Muscle of back (tissue), 13 donors: Measurements from ENCODE around the gene ANGPTL5. TPM values are rescaled to one million over a fixed set of nuclear protein-coding genes. Genes with fewer than 3 reads are reported as not detected.
A peak's percentile ranks its signal among the peaks of the same experiment; 100 is the strongest.
"Not testable (repeated sequence)": the region's sequence is repeated elsewhere in the genome, so short reads cannot be mapped to it uniquely, and the experiment has no call there.

Experiments
- DNase-seq, 3 donors: peaks; one replicate each; pipeline versions ENCODE4 v3.0.0 to v3.0.0-alpha.2; 2013
- long read RNA-seq, 9 donors: transcript quantifications; one replicate each; lab custom pipeline, GENCODE V29; 2026
- polyA plus RNA-seq, 10 donors: library from polyadenylated mRNA; unstranded; fragments of 120-200 nt; gene quantifications; one replicate each; pipeline ENCODE4 v1.2.1, GENCODE V29; 2013; ENCODE audit not compliant: insufficient read length in 10 of 10

The ANGPTL5 gene
- polyA plus RNA-seq = 1 to 10 TPM in 6 of 10 donors, under 1 TPM in 4; 0.14 to 5.3 (median 2.1) TPM
- long read RNA-seq, donor 1 = 0 reads
- long read RNA-seq, donor 2 = 0 reads
- long read RNA-seq, donor 3 = 0 reads
- long read RNA-seq, donor 4 = 0 reads
- long read RNA-seq, donor 5 = 0 reads
- long read RNA-seq, donor 6 = 0 reads
- long read RNA-seq, donor 7 = 0 reads
- long read RNA-seq, donor 8 = 0 reads
- long read RNA-seq, donor 9 = 0 reads

DNA sequence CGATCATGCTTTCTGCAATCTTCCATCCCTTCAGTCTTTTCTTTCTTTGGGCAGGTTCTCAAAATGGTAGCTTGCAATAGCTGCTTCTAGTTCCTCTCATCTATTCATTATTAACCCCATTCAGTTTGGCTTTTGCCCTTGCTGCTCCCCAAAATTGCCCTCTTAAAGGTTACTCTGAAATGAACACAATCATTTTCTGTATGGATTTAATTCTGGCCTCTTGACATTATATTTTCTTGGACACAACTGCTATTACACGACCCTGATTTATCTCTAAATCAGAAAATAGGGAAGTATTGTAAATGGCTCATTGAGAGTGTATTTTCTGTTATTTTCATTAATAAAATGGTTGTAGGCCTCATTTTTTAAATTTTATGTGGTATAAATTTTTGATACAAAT is at the start of gene ANGPTL5:
TSS of gene ANGPTL5 (minus strand) at position 101 of the 400 bp plus-strand sequence. CDS start 8,613 bp downstream, outside the sequence.
- DNase-seq = peak in 1 of 3 donors; percentile 22

DNA sequence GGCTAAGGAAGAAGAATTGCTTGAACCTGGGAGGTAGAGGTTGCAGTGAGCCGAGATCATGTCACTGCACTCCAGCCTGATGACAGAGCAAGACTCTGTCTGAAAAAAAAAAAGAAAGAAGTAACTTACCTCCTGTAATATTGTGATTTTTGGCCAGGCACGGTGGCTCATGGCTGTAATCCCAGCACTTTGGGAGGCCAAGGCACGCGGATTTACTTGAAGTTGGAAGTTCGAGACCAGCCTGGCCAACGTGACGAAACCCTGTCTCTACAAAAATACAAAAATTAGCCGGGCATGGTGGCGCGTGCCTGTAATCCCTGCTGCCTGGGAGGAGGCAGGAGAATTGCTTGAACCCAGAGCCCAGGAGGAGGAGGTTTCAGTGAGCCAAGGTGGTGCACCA is 47.9 kb upstream of the ANGPTL5 start:
- DNase-seq = not testable (repeated sequence)

DNA sequence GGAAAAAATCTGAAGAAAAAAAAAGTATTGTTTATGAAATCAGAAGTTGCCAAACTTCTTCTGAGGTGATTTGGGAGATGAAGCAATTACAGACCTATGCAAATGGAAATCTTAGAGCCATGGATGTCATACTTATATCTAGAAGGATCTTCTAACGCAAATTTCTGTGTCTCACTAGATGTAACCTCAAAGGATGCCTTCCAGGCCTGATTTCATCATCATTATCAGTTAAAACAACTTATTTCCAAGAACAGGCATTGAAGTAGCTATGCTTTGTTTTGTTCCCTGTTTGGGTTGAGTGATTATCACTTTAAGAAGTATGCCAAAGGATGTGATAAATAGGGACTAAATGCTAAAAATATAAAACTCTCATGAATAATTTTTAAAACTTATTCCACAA is 43.9 kb upstream of the ANGPTL5 start:
- no peak for DNase-seq

DNA sequence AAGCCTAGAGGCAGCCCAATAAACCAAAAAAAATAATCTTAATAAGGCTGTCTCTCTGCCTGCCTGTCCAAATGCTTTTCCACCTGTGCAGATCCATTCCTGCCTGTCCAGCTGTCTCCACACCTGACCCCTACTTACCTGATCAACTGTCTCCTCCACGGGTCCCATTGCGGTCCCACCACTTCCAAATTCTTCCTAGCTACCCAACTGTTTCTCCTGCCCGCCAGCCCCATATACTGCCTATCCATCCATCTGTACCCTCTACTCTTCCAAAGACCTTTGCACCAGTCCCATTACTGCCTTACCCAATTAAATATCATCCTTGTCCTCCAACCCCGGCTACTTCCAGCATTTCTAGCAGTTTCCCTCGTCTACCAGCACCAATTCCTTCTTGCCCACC is 39.4 kb upstream of the ANGPTL5 start:
- DNase-seq = no peak

DNA sequence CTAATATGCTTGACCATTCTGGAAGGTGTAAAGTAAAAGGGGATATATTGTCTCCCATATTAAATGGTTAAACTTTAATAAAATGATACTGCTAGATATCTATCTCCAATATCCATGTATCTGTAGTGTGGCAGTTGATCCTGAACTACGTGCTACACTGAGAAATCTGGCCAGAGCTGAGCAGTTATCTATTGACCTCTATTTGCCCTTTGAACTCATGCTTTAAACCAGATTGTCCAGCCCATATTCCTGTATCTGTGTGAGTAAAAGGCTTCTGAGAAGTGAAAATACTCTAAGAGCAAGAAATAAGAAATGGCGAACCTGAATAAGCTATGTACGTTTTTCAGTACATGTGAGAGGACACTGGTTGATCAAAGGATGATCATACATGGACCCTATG is 39.0 kb upstream of the ANGPTL5 start:
- DNase-seq = no peak

DNA sequence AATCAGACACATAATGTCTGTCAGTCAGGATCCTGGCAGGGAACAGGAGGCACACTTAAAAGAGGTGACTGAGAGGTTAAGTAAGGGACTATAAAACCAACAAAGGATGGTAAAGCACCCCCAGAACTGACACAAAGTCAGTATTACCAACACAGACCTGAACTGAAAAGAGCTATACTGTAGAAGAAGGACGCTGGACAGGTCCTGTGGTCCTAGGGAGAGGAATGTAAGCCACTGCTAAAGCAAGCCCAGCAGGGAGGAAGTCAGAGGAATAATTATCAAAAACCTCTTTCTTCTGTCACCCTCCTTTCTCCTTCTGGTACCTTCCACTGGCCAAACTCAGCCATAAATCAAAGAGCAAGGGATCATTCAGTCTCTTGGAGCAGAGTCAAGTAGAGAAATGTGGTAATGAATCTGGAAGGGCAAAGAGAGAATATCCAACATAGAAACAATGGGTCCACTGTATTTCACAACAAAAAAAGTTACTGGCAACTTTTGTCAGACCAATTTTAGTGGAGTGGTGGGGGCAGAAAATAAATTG is 33.4 kb upstream of the ANGPTL5 start:
- DNase-seq = no peak

DNA sequence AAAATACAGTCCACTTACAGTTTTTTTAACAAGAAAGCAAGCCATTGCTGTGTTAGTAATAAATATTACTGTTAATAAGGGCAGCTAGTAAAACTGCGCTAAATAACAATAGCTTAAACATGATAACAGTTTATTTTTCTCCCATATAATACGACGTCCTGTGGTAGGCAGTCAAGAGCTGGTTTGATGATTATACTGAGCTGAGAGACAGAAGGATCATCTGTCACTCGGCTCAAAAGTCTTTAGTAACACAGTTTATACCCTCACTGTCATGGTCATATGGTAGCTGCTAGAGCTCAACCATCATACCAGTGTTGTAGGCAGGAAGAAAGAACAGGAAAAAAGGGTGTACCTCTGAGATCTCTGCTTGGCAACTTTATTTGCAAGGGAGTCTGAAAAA is 29.1 kb upstream of the ANGPTL5 start:
- DNase-seq = no peak

DNA sequence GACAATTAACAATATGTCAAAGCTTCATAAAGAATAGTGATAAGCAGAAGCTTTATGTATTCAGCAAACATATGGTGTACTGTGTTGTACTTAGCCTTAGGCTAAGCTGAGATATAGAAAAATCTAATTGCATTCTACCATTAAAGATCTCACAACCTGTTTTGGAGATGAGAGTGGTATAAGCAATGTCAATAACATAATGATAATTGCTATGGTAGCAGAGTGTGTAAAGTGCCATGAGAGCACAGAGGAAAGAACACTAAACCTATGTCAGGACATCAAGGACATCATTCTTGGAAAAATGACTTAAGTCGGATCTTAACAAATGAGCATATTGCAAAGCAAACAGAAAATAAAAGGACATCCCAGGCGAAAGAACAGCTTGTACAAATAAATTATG is 28.6 kb upstream of the ANGPTL5 start:
- DNase-seq = no peak

DNA sequence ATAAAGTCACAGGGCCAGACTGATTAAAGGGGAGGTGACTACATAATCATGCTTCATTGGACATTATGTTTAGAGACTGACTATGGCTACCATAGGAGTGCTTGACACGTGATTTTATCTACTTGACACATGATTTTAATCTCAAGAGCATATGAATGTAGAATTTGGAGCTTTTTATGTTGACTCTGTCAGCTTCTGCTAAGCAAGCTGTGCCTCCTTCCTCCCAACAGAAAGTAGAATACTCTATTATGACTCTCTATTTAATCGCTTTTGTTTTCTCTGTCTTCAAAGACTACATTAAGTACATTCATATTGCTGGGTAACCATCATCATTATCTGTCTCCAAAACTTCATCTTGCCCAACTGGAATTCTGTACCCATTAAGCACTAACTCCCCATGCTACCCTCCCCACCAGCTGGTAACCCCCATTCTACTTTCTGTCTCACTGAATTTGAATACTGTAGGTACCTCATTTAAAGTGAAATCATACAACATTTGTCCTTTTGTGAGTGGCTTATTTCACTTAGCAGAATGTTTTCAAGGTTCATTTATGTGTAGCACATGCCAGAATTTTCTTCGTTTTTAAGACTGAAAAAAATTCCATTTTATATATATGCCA is 24.7 kb upstream of the ANGPTL5 start:
- no peak for DNase-seq

DNA sequence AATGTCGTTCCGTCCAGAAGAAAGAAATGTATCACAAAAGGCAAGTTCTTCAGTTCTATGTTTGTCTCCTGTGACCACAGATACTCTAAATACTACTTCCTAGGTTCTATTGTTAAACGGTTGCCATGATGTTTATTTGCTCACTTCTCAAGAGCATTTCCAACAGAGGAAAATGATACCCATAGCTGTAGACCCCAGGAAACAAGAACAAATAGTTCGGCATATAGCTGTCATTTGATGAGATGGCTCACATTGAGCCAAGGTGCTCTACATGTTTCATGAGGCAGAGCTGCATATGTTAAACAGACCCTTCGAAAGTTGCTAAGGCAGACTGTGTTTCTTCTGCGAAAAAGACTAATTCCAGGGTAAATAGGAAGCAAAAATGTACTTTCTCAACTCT is 15.4 kb upstream of the ANGPTL5 start:
- no peak for DNase-seq

DNA sequence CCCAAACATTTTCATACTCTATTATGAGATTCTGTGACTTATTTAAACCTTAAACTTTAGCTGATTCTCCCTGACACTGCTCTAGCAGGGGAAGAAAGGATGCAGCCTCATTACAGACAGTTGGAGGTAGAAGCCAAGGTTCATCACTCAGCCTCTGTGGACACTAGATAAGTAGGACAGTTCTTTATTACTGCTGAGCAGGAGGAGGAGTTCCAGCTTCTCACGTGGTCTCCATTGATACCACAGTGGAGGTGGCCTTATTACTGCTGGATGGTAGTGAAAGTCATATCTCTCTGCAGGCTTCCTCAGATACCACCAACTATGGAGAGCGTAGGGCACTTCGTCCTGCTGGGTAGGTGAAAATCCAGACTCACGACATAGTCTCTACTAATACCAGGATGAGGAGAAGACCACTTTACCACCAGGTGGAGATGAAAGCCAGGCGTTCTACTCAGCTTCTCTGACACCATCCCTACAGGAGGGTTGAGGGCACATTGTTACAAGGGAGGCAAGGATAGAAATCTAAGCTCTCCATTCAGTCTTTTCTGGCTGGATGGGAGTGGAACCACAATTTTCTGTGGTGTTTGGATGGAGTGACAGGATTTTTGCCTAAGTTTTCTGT is 13.1 kb upstream of the ANGPTL5 start:
- DNase-seq = no peak

DNA sequence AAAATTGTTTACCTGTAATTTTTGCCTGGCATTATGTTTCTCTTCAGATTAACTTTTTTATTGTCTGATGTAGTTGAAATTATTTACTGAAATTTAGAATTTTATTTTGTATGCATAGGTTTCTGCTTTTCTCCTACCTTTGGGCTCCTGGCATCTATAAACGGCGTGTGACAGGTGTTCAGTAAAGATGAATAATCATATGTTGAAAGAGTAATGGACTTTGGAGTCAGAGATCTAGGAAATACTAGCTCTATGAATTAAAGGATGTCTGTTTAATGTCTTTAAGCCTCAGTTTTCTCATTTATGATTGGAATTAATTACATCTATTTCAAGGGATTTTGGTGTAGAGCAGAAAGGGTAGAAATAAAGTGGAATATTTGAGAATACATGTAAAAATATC is 7.2 kb upstream of the ANGPTL5 start:
- no peak for DNase-seq

DNA sequence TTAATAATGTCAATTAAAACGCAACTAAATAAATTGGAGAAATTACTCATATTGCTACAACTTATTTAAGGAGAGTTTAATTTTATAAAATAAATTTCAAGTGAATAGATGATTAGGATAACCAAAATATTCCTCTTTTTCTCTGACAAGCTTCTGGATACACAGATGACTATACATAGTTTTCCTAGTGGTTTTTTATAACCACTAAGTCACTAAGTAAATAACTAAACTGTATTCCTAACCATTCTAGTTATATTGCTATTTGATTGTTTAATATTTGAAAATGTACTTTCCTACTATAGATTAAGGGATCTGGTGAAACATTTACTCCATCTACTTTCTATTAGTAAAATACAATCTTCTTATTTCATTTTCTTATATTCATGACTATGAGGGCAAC is 4.7 kb upstream of the ANGPTL5 start:
- DNase-seq = no peak

DNA sequence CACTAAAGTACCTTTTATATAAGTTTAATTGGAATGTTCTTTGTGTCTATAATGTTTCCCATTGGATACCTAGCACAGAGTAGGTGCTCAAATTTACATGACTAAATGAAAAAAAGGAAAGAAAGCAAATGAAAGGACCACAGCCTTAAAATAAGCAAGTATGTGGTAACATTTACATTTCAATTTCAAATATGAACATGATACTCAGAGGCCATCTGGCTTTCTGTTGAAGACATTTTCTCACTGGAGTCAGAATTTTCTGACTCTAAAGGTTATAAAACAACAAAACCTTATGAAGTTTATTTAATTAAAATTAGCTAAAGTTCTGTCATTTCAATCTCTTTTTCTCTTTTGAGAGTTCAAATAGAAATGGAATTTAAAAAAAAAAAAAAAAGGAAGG is 904 bp upstream of the ANGPTL5 start:
- DNase-seq = no peak

DNA sequence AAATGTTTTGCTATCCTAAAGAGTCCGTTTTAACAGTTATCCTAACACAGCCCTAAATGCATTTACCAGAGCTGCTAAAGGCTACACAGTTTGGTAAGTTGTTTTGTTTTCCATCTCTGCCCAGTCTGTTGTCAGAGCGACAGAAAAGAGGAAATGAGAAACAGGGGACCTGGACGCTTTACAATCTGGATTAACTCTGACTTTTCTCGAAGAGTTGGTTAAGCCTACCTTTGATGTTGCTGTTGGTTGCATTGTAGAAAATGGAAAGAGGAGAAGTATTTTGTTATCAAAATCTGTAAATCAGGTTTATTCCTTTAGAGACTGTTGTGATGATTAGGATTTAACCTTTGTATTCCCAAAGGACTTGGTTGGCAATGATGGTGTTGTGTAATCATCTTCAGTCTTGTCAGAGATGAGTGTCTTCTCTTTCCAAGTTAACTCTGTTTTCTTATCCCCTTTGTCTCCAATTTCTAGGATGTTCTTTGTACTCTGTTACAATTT is 481 bp downstream of the ANGPTL5 start:
- peak; percentile 48 to 88 (median 80) for DNase-seq

DNA sequence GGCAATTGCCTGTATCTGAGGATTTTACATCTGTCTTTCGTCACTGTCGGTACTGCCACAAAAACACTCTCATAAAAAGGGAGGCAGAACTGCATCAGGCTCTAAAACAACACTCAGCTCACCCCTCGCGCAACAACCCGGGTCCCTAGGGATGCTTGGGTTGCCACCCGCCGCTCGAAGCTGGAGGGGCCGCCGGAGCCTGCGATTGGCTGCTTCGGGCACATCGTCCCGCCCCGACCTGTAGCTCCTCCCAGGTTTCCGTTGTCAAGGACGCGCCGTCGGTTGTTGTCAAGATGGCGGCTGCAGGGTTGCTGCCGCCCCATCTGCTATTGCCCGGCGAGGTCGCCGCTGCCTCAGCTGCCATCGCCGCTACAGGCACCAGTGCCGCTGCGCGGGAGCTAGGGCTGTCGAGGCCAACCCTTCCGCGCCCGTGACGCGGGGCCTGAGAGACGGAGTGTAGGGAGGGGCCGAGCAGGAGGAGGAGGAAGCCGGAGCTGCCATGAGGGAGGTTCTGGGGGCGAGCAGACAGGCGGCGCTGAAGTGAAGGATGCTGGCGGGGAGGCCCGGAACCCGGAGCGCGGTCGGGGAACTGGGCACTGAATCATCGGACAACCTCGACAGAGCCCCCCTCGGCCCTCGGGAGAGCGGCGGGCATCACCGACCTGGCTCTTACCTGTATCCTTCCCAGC is 1.4 kb downstream of the ANGPTL5 start, which contains the start of gene CEP126:
TSS of gene CEP126 (plus strand) at position 273 of the 689 bp plus-strand sequence. CDS start at position 548, 275 bp downstream.
- peak; percentile 95 to 99 (median 96) for DNase-seq

DNA sequence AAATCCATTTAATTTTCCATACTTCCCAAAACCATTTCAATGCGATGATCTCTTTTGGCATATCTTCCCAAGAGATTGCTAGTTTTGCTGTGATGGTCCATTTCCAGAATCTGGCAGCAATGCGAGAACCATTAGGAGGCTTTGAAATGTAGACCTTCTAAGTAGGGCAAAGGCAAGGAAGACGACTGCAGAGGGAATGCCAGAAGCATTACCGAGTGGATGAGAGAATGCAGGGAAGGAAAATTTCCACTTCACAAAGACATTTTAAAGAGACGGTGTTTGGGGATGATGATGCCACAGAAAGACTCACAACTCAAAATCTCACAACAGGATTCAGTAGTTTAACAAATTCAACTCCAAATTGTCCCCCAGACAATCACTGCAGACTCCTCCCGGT is 2.0 kb downstream of the ANGPTL5 start:
- peak in 2 of 3 donors; percentile 44 to 78 for DNase-seq

DNA sequence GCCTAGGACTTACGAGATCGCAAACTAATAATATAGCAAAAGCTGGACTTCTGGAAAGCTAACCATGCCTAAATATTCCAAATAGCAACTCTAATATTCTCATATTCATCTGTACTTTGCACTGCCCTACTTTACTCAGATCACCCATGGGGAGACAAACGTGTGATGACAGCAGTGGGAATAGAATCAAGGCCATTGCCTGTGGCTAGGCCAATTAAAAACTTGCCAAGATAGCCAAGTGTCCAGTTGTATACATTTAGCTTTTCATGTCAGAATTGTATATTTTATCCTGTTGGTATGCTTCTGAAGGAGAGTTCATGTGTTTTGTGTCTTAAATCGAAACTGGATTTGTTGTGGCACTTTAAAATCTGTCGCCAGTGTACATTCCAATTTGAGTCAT is 2.7 kb downstream of the ANGPTL5 start:
- peak in 1 of 3 donors; percentile 19 for DNase-seq

DNA sequence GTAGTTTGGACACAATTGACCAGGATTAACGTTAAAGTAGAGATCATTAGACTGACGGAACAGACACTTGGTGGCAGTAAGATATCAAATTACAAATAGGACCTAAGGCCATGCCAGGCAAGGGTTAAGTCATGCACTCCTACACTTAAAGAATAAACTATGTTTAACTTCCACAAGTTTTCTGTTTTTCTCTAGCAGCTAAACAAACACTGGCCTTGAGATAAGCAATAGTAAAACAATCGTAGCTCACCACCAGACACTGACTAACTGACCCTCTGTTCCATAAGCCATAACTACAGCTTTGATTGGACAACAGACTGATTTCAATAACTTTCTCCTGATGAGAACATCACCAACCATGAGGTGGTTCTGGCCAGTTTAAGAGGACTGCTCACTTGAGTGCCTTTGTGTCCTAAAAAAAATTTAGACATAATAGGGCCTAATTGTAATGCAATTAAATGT is 3.5 kb downstream of the ANGPTL5 start:
- no peak for DNase-seq

DNA sequence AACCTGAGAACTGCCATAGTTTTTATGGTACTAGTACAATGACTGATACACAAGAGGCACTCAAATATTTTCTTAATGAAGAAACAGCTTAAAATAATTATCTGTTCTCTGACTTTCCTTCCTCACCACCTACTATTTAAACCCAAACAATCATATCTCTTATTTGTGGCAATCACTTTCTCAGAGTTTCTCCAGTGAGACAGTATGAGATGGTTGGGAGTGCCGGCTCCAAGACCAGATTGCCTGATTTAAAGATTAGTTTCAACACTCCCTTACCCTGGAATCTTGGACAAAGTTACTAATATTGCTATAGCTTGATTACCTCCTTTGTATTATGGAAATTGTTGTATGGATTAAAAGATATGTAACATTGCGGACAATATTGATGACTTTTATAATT is 7.2 kb downstream of the ANGPTL5 start:
- no peak for DNase-seq

DNA sequence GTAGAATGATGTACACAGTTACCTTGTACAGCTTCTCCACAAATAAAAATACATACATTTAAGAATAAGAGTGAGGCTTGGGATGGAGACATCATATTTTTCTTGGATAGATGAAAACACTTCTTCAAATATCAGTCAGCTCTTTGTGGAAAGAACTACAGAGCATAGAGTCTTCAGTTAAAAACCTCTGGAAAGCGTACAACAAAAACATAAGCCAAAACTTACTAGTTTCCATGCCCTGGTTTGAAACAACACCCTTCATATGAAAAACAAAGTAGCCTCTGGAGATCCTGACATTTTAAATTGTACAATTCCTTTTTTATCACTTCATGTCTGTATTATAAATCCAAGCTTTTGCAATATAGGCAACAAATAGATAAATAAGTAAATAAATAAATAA is 8.5 kb downstream of the ANGPTL5 start:
- DNase-seq = peak in 1 of 3 donors; percentile 49

DNA sequence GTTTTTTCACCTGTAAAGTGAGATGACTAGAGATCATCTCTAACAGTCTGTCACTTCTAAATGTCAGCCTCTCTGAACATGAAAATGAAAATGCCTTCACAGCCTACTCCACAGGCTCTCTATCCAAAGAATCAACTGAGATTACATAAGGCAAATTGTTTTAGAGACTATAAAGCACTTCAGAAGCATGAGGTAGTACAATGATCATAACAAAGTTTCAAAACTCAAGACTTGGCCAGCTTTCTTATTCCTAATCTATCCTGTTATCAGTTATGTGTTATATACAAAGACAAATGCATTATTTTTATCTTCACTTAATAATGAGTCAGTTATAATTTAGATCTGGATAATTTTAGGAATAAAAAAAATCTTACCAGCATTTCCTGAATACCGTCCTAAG is 21.8 kb downstream of the ANGPTL5 start:
- DNase-seq = no peak
